Muscle of back (tissue), 13 donors: ENCODE measurements around the gene TBC1D9. TPM values are rescaled to one million over a fixed set of nuclear protein-coding genes. Genes with fewer than 3 reads are reported as not detected.
"Not testable (repeated sequence)": the region's sequence is repeated elsewhere in the genome, so short reads cannot be mapped to it uniquely, and the experiment has no call there.

Experiments used
- DNase-seq, 3 donors: peaks; one replicate each; pipeline versions ENCODE4 v3.0.0 to v3.0.0-alpha.2; 2013
- long read RNA-seq, 9 donors: transcript quantifications; one replicate each; lab custom pipeline, GENCODE V29; 2026
- polyA plus RNA-seq, 10 donors: library from polyadenylated mRNA; unstranded; fragments of 120-200 nt; gene quantifications; one replicate each; pipeline ENCODE4 v1.2.1, GENCODE V29; 2013; ENCODE audit not compliant: insufficient read length in 10 of 10

TBC1D9 gene
- 10 to 100 TPM; 15.9 to 22.7 (median 18.6) TPM for polyA plus RNA-seq
- long read RNA-seq, donor 1, full-length matches to known transcripts = 2 of 2 reads
- long read RNA-seq, donor 1, partial matches to known transcripts = 0 of 2 reads
- long read RNA-seq, donor 1, other reads (novel, unspliced or antisense) = 0 of 2 reads
- long read RNA-seq, donor 2, full-length matches to known transcripts = 1 of 1 reads
- long read RNA-seq, donor 2, partial matches to known transcripts = 0 of 1 reads
- long read RNA-seq, donor 2, other reads (novel, unspliced or antisense) = 0 of 1 reads
- long read RNA-seq, donor 3 = 0 reads
- long read RNA-seq, donor 4 = 0 reads
- long read RNA-seq, donor 5 = 0 reads
- long read RNA-seq, donor 6 = 0 reads
- long read RNA-seq, donor 7 = 0 reads
- long read RNA-seq, donor 8 = 0 reads
- long read RNA-seq, donor 9 = 0 reads

GRCh38 chr4:140756319-140757231, at the start of gene TBC1D9:
Gene TBC1D9 (minus strand): TSS chr4:140756385. CDS start chr4:140756045, 340 bp downstream.
- peak; percentile 78 to 94 (median 84) for DNase-seq

- no peak for DNase-seq
Measured at GRCh38 chr4:140805293-140805692, 49.1 kb upstream of the TBC1D9 start.

GRCh38 chr4:140802591-140802990, 46.4 kb upstream of the TBC1D9 start:
- DNase-seq = no peak

- DNase-seq = no peak
Measured at GRCh38 chr4:140800666-140801065, 44.5 kb upstream of the TBC1D9 start.

- DNase-seq = no peak
Measured at GRCh38 chr4:140799686-140800225, 43.6 kb upstream of the TBC1D9 start.

GRCh38 chr4:140793291-140793690, 37.1 kb upstream of the TBC1D9 start:
- DNase-seq = no peak

- peak in 2 of 3 donors; percentile 22 to 49 for DNase-seq
Measured at GRCh38 chr4:140790765-140791164, 34.6 kb upstream of the TBC1D9 start.

- no peak for DNase-seq
Measured at GRCh38 chr4:140790171-140790570, 34.0 kb upstream of the TBC1D9 start.

GRCh38 chr4:140789759-140790158, 33.6 kb upstream of the TBC1D9 start:
- peak in 1 of 3 donors; percentile 17 for DNase-seq

GRCh38 chr4:140782787-140783186, 26.6 kb upstream of the TBC1D9 start:
- DNase-seq = not testable (repeated sequence)

- peak in 1 of 3 donors; percentile 12 for DNase-seq
Measured at GRCh38 chr4:140781596-140781995, 25.4 kb upstream of the TBC1D9 start.

GRCh38 chr4:140777894-140778293, 21.7 kb upstream of the TBC1D9 start:
- no peak for DNase-seq

GRCh38 chr4:140777386-140777785, 21.2 kb upstream of the TBC1D9 start:
- no peak for DNase-seq

GRCh38 chr4:140776556-140776955, 20.4 kb upstream of the TBC1D9 start:
- DNase-seq = no peak

- DNase-seq = no peak
Measured at GRCh38 chr4:140774956-140775355, 18.8 kb upstream of the TBC1D9 start.

GRCh38 chr4:140774510-140774909, 18.3 kb upstream of the TBC1D9 start:
- DNase-seq = no peak

- no peak for DNase-seq
Measured at GRCh38 chr4:140769209-140769608, 13.0 kb upstream of the TBC1D9 start.

- DNase-seq = no peak
Measured at GRCh38 chr4:140764785-140765392, 8.7 kb upstream of the TBC1D9 start.

GRCh38 chr4:140762202-140762601, 6.0 kb upstream of the TBC1D9 start:
- DNase-seq = no peak

- no peak for DNase-seq
Measured at GRCh38 chr4:140757232-140757630, 1.0 kb upstream of the TBC1D9 start.

- DNase-seq = peak in 1 of 3 donors; percentile 90
Measured at GRCh38 chr4:140755774-140756318, 339 bp downstream of the TBC1D9 start.
